Left lung (tissue), 10 donors: ENCODE results near the gene PTPRN2. TPM values are rescaled to one million over a fixed set of nuclear protein-coding genes. Genes with fewer than 3 reads are reported as not detected.

Experiments
- ATAC-seq: fragments of 200-7000 bp; cut with Tn5 transposase; one replicate; pipeline ENCODE4 v1.9.1; 2020; ENCODE audit warnings: moderate library complexity
- DNase-seq, 4 donors: peaks; one replicate each; pipeline ENCODE4 v3.0.0-alpha.2; 2013 to 2020
- H3K27ac ChIP-seq, 2 donors: fragments of 200-600 bp; sonication (generic) in 1 of 2; one replicate each; pipeline versions ENCODE4 v1.5.0 to v1.8.0; 2020 to 2021
- H3K27me3 ChIP-seq, 2 donors: fragments of 200-600 bp; sonication (generic) in 1 of 2; one replicate each; pipeline versions ENCODE4 v1.5.0 to v1.8.0; 2020 to 2021
- H3K36me3 ChIP-seq, 2 donors: fragments of 200-600 bp; sonication (generic) in 1 of 2; one replicate each; pipeline versions ENCODE4 v1.5.0 to v1.8.0; 2020 to 2021
- H3K4me1 ChIP-seq, 2 donors: fragments of 200-600 bp; one replicate each; pipeline ENCODE4 v1.8.0; 2021
- H3K4me3 ChIP-seq, 2 donors: fragments of 200-600 bp; sonication (generic) in 1 of 2; one replicate each; pipeline versions ENCODE4 v1.5.0 to v1.8.0; 2020 to 2021; ENCODE audit warnings: mild to moderate bottlenecking in 1 of 2
- H3K9me3 ChIP-seq, 2 donors: fragments of 200-600 bp; sonication (generic) in 1 of 2; one replicate each; pipeline versions ENCODE4 v1.5.0 to v1.8.0; 2020 to 2021
- intact Hi-C, 2 donors: fragments of 100-400 bp; cut with DNase I; formaldehyde crosslinking; loops; one replicate each; pipeline versions ENCODE4 v1.11.2 to v1.14.2; 2022
- polyA plus RNA-seq, 6 donors: library from polyadenylated mRNA; unstranded; fragments of 120-200 nt; gene quantifications; one replicate each; pipeline ENCODE4 v1.2.1, GENCODE V29; 2013; ENCODE audit not compliant: insufficient read length in 6 of 6
- total RNA-seq, 2 donors: library from RNA; stranded (reverse); fragmentation: NEBNext Ultra II Directional; extraction: Animal tissue kit (Norgen Biotek cat#: 25700); gene quantifications; one replicate each; pipeline ENCODE4 v1.2.1, GENCODE V29; 2021
- TF ChIP-seq, protein P1 (sequence below), 2 donors: fragments of 200-600 bp; sonication (generic) in 1 of 2; IDR thresholded peaks; one replicate each; pipeline versions ENCODE4 v1.5.0 to v1.8.0; 2021; ENCODE audit warnings: antibody characterized with exemption in 2 of 2
- donor health status: DM: no; HTN: yes; CAD: no.
- donor health status: DM: no; HTN: no; CAD: no.

Gene PTPRN2
- total and polyA plus RNA-seq, 8 donors: 4.0 to 7.8 (median 6.8) TPM

DNA sequence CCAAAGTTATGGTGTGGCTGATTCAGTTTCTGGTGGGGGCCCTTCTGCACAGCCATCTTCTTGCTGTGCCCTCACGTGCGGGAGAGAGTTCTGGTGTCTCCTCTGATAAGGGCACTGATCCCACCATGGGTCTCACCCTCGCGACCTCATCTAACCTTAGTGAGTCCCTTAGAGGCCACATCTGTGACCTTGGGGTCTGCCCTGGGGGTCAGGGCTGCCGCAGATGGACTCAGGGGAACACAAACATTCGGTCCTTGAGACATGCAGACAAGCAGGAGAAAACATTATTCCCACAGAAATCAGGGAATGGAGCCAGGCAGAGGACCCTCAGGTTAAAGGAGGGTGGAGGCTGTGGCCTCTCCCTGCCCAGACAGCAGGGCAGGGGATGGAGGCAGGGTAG lies 1072.9 kb downstream of the PTPRN2 start:
- TF ChIP-seq, protein P1, sequence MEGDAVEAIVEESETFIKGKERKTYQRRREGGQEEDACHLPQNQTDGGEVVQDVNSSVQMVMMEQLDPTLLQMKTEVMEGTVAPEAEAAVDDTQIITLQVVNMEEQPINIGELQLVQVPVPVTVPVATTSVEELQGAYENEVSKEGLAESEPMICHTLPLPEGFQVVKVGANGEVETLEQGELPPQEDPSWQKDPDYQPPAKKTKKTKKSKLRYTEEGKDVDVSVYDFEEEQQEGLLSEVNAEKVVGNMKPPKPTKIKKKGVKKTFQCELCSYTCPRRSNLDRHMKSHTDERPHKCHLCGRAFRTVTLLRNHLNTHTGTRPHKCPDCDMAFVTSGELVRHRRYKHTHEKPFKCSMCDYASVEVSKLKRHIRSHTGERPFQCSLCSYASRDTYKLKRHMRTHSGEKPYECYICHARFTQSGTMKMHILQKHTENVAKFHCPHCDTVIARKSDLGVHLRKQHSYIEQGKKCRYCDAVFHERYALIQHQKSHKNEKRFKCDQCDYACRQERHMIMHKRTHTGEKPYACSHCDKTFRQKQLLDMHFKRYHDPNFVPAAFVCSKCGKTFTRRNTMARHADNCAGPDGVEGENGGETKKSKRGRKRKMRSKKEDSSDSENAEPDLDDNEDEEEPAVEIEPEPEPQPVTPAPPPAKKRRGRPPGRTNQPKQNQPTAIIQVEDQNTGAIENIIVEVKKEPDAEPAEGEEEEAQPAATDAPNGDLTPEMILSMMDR (IDR thresholded peaks at IDR 0.05): no peak
- no peaks in the 10 kb centered on the region for H3K4me1 ChIP-seq
- DNase-seq: peak in 1 of 4 donors; percentile 17
- ATAC-seq: no peak
- intact Hi-C loops: no loop called here
- no peak overlapping the region for H3K27ac ChIP-seq
- no peak overlapping the region for H3K4me3 ChIP-seq
- H3K36me3 ChIP-seq: no peaks in the 10 kb centered on the region
- H3K27me3 ChIP-seq: peaks cover 0 to 49% of the 10 kb centered on the region in 2 donors
- H3K9me3 ChIP-seq: no peaks in the 10 kb centered on the region

DNA sequence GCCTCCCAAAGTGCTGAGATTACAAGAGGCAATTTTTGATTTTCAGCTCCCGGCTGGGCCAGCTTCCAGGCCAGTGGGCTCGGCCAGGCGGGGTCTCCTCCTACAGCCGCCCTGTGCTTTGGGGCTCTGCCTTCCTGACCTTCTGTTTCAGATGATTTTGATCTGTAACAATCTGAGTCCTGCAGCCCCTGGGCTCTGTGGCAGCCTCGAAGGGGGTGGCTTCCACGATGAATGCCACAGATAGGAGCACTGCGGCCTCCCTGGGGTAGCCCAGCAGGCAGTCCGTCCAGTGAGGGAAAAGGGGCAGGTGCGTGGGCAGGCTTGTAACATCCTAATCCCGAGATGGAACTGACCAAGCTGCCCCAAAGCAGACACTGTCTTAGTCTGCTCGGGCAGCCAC lies 1073.3 kb downstream of the PTPRN2 start:
- intact Hi-C loops: no loop called here
- no peak overlapping the region for H3K4me3 ChIP-seq

DNA sequence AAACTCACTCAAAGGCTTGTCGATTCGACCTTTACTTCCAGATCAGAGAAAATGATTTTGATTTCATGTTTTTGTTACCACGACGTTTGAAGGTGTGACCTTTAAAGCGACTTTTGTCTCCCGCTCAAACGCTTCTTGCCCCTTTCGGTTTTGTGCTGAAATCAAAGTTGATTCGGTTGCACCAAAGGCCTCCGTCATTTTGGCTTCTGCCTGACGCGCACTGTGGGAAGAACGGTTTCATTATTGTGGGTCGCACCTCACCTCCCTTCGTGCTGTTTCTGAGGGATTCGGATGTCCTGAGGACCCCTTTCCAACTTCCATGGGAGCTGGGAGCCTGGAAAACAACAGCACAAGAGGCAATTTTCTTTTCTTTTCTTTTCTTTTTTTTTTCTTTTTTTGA lies 1073.9 kb downstream of the PTPRN2 start:
- intact Hi-C loops: no loop called here
- Histone ChIP-seq H3K27me3 (peaks cover 0 to 48% of the 10 kb centered on the region in 2 donors), H3K4me1 (no peaks in the 10 kb centered on the region), H3K4me3 (no peak overlapping the region), H3K9me3 (no peaks in the 10 kb centered on the region), H3K27ac (no peak overlapping the region), H3K36me3 (no peaks in the 10 kb centered on the region)
- ATAC-seq: no peak
- TF ChIP-seq, protein P1 (IDR thresholded peaks at IDR 0.05): no peak
- peak in 1 of 4 donors; percentile 21 for DNase-seq

More for the DNA sequence above, 1073.3 kb downstream of the PTPRN2 start:
- Histone ChIP-seq H3K27ac (no peak overlapping the region), H3K4me1 (no peaks in the 10 kb centered on the region), H3K36me3 (no peaks in the 10 kb centered on the region), H3K27me3 (peaks cover 0 to 49% of the 10 kb centered on the region in 2 donors), H3K9me3 (no peaks in the 10 kb centered on the region)
- ATAC-seq (no peak), DNase-seq (peak in 1 of 4 donors; percentile 19)
- TF ChIP-seq, protein P1 (IDR thresholded peaks at IDR 0.05): no peak

DNA sequence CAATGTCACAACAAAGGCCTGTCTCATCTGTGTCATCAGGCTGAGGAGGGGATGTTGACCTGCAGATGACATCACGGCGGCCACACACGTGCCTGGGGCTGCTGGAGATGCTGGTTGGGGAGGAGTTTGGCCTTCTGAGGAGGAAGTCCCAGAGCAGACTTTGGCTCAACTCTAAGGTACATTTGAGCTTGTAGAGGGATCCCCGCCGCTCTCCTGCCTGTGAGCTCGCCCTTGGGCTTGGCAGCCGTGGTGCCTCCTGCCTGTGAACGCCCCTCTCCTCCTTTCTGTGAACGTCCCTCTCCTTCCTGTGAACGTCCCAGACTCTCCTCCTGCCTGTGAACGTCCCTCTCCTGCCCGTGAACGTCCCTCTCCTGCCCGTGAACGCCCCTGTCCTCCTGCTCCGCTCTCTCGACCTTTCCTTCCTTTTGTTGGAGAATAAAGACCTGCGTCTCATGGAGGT lies 1074.4 kb downstream of the PTPRN2 start:
- Histone ChIP-seq H3K27me3 (peaks cover 0 to 53% of the 10 kb centered on the region in 2 donors), H3K4me1 (no peaks in the 10 kb centered on the region), H3K27ac (no peak overlapping the region), H3K9me3 (no peaks in the 10 kb centered on the region), H3K36me3 (no peaks in the 10 kb centered on the region), H3K4me3 (no peak overlapping the region)
- peak in 1 of 4 donors; percentile 23 for DNase-seq
- no peak for ATAC-seq
- TF ChIP-seq, protein P1 (IDR thresholded peaks at IDR 0.05): no peak
- intact Hi-C loops: no loop called here

DNA sequence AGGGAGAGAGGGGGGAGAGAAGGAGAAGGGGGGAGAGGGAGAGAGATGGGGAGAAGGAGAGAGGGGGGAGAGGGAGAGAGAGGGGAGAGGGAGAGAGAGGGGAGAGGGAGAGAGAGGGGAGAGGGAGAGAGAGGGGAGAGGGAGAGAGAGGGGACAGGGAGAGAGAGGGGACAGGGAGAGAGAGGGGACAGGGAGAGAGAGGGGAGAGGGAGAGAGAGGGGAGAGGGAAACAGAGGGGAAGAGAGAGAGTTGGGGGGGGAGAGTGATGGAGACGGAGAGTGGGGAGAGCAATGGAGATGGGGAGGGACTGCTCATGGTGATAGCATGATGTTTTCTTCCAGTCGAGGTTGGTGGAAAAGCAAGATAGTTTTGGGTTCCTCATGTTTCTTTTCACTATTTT lies 1078.4 kb downstream of the PTPRN2 start:
- Histone ChIP-seq H3K9me3 (peaks cover 0 to 8% of the 10 kb centered on the region in 2 donors), H3K4me3 (no peak overlapping the region), H3K27ac (no peak overlapping the region), H3K27me3 (peaks cover 0 to 26% of the 10 kb centered on the region in 2 donors), H3K36me3 (no peaks in the 10 kb centered on the region), H3K4me1 (no peaks in the 10 kb centered on the region)
- intact Hi-C loops: no loop called here
- TF ChIP-seq, protein P1 (IDR thresholded peaks at IDR 0.05): no peak
- ATAC-seq (no peak), DNase-seq (no peak)
